A673 (cell line): Measurements from ENCODE around the gene HS6ST3. TPM values are rescaled to one million over a fixed set of nuclear protein-coding genes. Genes with fewer than 3 reads are reported as not detected.

ENCODE experiments used
- BruUV-seq: library from RNA; stranded (reverse); fragments of 400-500 nt; replicated peaks from 2 replicates; lab custom pipeline; 2021; lab: Mats Ljungman, UMichigan
- CTCF ChIA-PET: fragments of 300-600 bp; sonication (Branson Sonifier 250); formaldehyde crosslinking; loops from one replicate; lab custom pipeline; 2022; ENCODE audit warnings: antibody characterized with exemption; lab: Charles Lee
- POLR2A ChIA-PET: fragments of 300-600 bp; sonication (Branson Sonifier 250); formaldehyde crosslinking; loops from one replicate; lab custom pipeline; 2022; ENCODE audit warnings: antibody characterized with exemption; ENCODE audit not compliant: low non-redundant PET; lab: Charles Lee
- DNase-seq: peaks from one replicate; pipeline ENCODE4 v3.0.0-alpha.2; 2015; ENCODE audit warnings: low spot score
- H3K27ac ChIP-seq: fragments of 200-600 bp; sonication (generic); 2 replicates; pipeline ENCODE4 v1.5.1; 2016; ENCODE audit warnings: mixed run types, low read depth, mild to moderate bottlenecking, mixed read lengths, antibody characterized with exemption, low read length; ENCODE audit not compliant: poor library complexity, severe bottlenecking
- H3K27me3 ChIP-seq: fragments of 200-600 bp; sonication (generic); replicated peaks from 2 replicates; pipeline ENCODE4 v1.6.1; 2017; ENCODE audit warnings: mixed run types, low read depth, mild to moderate bottlenecking, mixed read lengths, antibody characterized with exemption, low read length; ENCODE audit not compliant: insufficient read depth, poor library complexity
- H3K36me3 ChIP-seq: fragments of 200-600 bp; sonication (generic); 2 replicates; pipeline ENCODE4 v1.6.1; 2016; ENCODE audit warnings: mixed run types, mild to moderate bottlenecking, mixed read lengths, antibody characterized with exemption, low read length; ENCODE audit not compliant: insufficient read depth, poor library complexity, severe bottlenecking
- H3K4me1 ChIP-seq: fragments of 200-600 bp; sonication (generic); 2 replicates; pipeline ENCODE4 v1.6.1; 2017; ENCODE audit warnings: mixed run types, mild to moderate bottlenecking, mixed read lengths, antibody characterized with exemption, low read length; ENCODE audit not compliant: insufficient read depth, poor library complexity, severe bottlenecking
- H3K4me3 ChIP-seq: fragments of 200-600 bp; sonication (generic); 2 replicates; pipeline ENCODE4 v1.5.1; 2016; ENCODE audit warnings: low read depth, mixed run types, mild to moderate bottlenecking, mixed read lengths, low read length; ENCODE audit not compliant: poor library complexity, severe bottlenecking
- H3K9me3 ChIP-seq: fragments of 200-600 bp; sonication (generic); 2 replicates; pipeline ENCODE4 v1.6.1; 2016; ENCODE audit warnings: mixed run types, low read depth, mild to moderate bottlenecking, mixed read lengths, antibody characterized with exemption, low read length; ENCODE audit not compliant: poor library complexity, severe bottlenecking
- CTCF ChIP-seq: fragments of 300-800, 200-600 bp; sonication (generic); conservative IDR thresholded peaks from 2 replicates; pipeline ENCODE4 v1.5.1; 2017; ENCODE audit warnings: low read depth, mild to moderate bottlenecking, antibody characterized with exemption, low read length, moderate library complexity, mixed read lengths
- EZH2 ChIP-seq: fragments of 200-600 bp; sonication (generic); IDR thresholded peaks from 2 replicates; pipeline ENCODE4 v1.6.1; 2017; ENCODE audit warnings: borderline replicate concordance, low read depth, mild to moderate bottlenecking, mixed read lengths, antibody characterized with exemption, low read length; ENCODE audit not compliant: poor library complexity, severe bottlenecking
- intact Hi-C: fragments of 100-400 bp; cut with micrococcal nuclease; formaldehyde crosslinking; loops from one replicate; pipeline ENCODE4 v1.10.0; 2022; ENCODE audit not compliant: unreplicated experiment
- total RNA-seq: library from RNA; stranded (reverse); gene quantifications from 2 replicates; pipeline ENCODE4 v1.2.3, GENCODE V29; 2021

Gene HS6ST3
- total RNA-seq, 1 experiment from 2014 or later, result not detected

GRCh38 chr13:96573563-96573962 lies 483.7 kb downstream of the HS6ST3 start:
- CTCF ChIA-PET, result no interaction called here
- H3K4me3 ChIP-seq, result no peak overlapping the region
- intact Hi-C loops, result no loop called here
- no TSS peak for BruUV-seq
- POLR2A ChIA-PET, result no interaction called here
- DNase-seq, result no peak
- TF ChIP-seq CTCF (no peak), EZH2 (no peak)
- H3K27ac ChIP-seq, result no peak overlapping the region
- H3K27me3 ChIP-seq, result no peaks in the 10 kb centered on the region
- H3K4me1 ChIP-seq, result no peaks in the 10 kb centered on the region
- no peaks in the 10 kb centered on the region for H3K36me3 ChIP-seq
- H3K9me3 ChIP-seq, result no peaks in the 10 kb centered on the region

GRCh38 chr13:96575423-96576320 lies 485.8 kb downstream of the HS6ST3 start:
- CTCF ChIA-PET, result no interaction called here
- TF ChIP-seq CTCF, result no peak
- no peak for TF ChIP-seq EZH2
- POLR2A ChIA-PET, result interaction anchor here (0.6 kb wide), 1 partner anchor 71 kb away, joined by 4 read pairs; no protein-coding TSS in a partner anchor
- Histone ChIP-seq H3K36me3 (no peaks in the 10 kb centered on the region), H3K27me3 (no peaks in the 10 kb centered on the region), H3K4me1 (no peaks in the 10 kb centered on the region), H3K9me3 (no peaks in the 10 kb centered on the region), H3K27ac (no peak overlapping the region), H3K4me3 (no peak overlapping the region)
- BruUV-seq, result no TSS peak
- DNase-seq, result no peak
- intact Hi-C loops, result no loop called here

- TF ChIP-seq EZH2, result no peak
- TF ChIP-seq CTCF, result no peak
- DNase-seq, result no peak
- Histone ChIP-seq H3K4me1 (no peaks in the 10 kb centered on the region), H3K36me3 (no peaks in the 10 kb centered on the region), H3K27ac (no peak overlapping the region), H3K9me3 (no peaks in the 10 kb centered on the region), H3K27me3 (no peaks in the 10 kb centered on the region), H3K4me3 (no peak overlapping the region)
- BruUV-seq, result no TSS peak
- intact Hi-C loops, result no loop called here
- POLR2A ChIA-PET, result no interaction called here
- CTCF ChIA-PET, result no interaction called here
Observed at GRCh38 chr13:96581741-96582140, 491.8 kb downstream of the HS6ST3 start.
